Right ventricle myocardium inferior (tissue), 1 donor: Measurements from ENCODE around the gene TMEM266. TPM values are rescaled to one million over a fixed set of nuclear protein-coding genes. Genes with fewer than 3 reads are reported as not detected.

ENCODE experiments used
- ATAC-seq: fragments of 200-7000 bp; cut with Tn5 transposase; one replicate; pipeline ENCODE4 v1.9.1; 2020; ENCODE audit warnings: mild to moderate bottlenecking, moderate library complexity
- DNase-seq: peaks from one replicate; pipeline ENCODE4 v3.0.0; 2021; ENCODE audit errors: missing footprints
- intact Hi-C: fragments of 100-400 bp; cut with DNase I; formaldehyde crosslinking; loops from one replicate; pipeline ENCODE4 v1.11.0; 2022
- total RNA-seq: library from RNA; stranded (reverse); fragmentation: NEBNext Ultra II Directional; extraction: Animal tissue kit (Norgen Biotek cat#: 25700); gene quantifications from one replicate; pipeline ENCODE4 v1.2.1, GENCODE V29; 2021
- donor health status: DM: no; HTN: yes; CAD: no; lungs with severe emphysema.

The TMEM266 gene
- total RNA-seq, 1 donor from 2014 or later = not detected

- intact Hi-C loops = no loop called here
Measured at GRCh38 chr15:76208084-76208785, 148.4 kb downstream of the TMEM266 start.

GRCh38 chr15:76208786-76209424 is 149.1 kb downstream of the TMEM266 start:
- ATAC-seq (no peak), DNase-seq (no peak)
- intact Hi-C loops = no loop called here

More at GRCh38 chr15:76208084-76208785, 148.4 kb downstream of the TMEM266 start:
- ATAC-seq = no peak
- no peak for DNase-seq

GRCh38 chr15:76209523-76209922 is 149.7 kb downstream of the TMEM266 start:
- DNase-seq (no peak), ATAC-seq (no peak)
- intact Hi-C loops = no loop called here

- intact Hi-C loops = no loop called here
- no peak for ATAC-seq
- DNase-seq = no peak
Measured at GRCh38 chr15:76209942-76210341, 150.2 kb downstream of the TMEM266 start.

DNA sequence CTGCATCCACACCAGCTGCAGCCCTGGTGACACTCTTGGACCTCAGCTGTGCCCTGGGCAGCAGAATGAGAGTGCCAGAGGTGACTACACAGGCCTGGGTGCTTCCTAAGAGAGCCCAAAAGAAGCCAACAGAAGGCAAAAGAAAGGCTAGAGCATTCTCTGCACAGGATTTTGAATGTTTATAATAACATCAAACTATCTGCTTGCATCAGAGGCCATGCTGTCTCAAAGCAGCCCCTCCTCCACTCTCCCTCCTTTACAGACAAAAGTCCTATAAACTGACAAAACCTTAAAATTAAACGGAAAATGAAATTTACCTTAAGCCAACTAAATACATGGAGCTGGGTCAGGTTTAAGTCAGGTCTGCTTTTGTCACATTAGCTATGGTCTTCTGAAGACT is 155.8 kb downstream of the TMEM266 start:
- intact Hi-C loops = no loop called here
- no peak for ATAC-seq
- DNase-seq = no peak

DNA sequence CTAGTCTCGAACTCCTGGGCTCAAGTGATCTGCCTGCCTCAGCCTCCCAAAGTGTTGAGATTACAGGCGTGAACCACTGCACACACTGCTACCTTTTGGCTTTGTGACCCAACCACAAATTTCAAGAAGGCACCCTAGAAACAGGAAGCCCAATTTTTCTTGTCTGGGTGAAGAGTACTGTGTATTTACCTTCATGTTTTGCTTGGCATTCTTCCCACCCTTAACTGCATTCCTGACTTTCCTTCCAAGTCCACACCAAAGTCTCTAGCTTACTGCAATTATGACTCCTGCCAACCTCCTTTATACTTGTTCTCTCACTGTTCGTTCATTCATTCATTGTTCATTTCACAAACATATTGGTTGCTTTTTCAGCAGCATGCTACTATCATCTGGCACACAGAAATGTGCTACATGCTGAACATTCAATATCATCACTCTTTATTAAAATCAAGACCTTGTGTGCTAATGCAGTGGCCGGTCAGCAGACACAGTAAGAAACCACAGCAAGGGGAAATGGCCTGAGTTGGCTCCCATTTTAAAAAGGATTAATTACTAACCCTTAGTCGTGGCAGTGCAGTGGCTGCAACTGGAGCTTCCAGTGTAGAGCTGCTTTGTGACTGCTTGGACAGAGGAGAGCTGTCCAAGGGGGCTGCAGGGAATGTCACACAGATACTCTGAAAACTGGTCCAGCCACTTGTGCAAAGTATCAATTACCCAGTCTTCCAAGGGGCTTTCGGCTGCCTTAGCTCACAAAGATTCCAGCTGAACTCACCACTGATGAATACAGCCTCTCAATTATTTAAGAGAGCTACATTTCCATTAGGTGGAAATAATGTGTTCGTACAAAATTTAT is 157.5 kb downstream of the TMEM266 start:
- no peak for DNase-seq
- ATAC-seq = no peak
- intact Hi-C loops = no loop called here

DNA sequence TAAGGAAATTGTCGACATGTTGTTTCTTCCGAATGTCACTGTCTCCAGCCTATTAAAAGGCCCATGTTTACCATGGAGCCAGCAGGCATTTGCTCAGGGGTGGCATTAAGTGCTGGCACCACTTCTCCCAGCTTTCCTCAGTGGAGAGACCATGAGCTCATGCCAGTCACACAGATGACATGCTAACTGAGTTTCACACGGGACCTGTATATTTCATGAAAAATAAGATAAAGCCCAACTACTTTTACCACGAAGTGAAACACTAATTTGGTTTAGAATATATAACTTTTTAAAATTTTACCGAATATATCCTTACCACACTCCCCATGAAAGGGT is 158.1 kb downstream of the TMEM266 start:
- intact Hi-C loops = no loop called here
- ATAC-seq = no peak

GRCh38 chr15:76221085-76221767 is 161.4 kb downstream of the TMEM266 start:
- ATAC-seq (no peak), DNase-seq (no peak)
- intact Hi-C loops = no loop called here

More for the DNA sequence above, 158.1 kb downstream of the TMEM266 start:
- DNase-seq = no peak

- ATAC-seq (no peak), DNase-seq (no peak)
- intact Hi-C loops = no loop called here
Measured at GRCh38 chr15:76222159-76222558, 162.4 kb downstream of the TMEM266 start.

DNA sequence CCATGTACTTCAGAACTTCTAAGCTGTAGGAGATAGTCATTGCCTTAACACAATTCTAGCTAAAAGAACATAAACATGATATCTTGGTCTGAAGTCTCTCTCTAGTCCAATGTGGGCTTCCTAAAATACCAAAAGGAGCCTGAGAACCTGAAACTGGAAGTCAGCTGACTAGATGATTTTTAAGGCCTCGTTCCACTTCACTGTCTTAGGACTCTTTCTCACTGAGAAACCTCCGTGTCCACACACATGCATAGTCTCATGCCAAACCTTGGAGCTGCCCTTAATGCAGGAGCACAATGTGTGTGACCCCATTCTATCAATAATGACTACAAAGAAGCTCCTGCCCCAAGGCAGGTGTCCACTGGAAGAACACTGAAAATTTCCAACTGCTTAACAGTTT is 163.7 kb downstream of the TMEM266 start:
- intact Hi-C loops = no loop called here
- DNase-seq (no peak), ATAC-seq (no peak)

DNA sequence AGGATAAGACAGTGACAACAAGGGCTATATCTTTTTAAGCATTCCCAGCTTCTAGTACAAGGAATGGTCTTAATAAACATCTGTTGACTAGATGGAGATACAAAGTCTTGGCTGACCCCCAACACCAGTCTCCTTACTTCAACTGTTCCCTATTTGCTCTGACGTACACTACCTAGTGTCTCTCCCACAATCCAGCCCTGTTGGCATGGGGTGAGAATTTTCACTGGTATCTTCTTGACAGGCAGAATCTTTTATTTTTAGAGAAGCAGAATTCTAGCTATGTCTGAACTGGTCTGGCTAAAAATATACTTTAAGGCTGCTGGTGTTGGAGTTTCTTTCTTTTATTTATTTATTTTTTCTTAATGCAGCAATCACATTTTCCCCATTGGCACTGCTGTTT is 169.5 kb downstream of the TMEM266 start:
- DNase-seq = no peak
- intact Hi-C loops = no loop called here
- peak; percentile 90 for ATAC-seq

DNA sequence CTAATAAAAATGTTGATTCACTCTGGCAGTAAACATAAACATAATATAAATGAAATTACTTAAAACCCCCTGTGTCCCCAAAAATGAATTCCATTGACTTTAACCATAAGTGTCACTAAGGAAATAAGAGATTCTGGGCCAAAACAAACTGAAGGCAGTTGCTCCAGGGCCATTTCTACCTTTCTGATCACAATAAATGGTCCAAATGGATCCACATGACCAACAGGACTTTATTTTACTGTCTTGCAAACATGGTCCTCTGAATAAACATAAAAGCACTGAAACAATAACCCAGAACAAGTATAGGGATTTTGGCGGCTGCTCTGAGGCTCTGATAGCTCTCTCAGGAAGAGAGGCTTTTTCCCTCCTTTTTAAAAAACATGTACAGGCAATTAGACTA is 174.1 kb downstream of the TMEM266 start:
- intact Hi-C loops = loop anchor here (2.0 kb wide), 1 partner anchor 95 kb away; no protein-coding TSS in a partner anchor

DNA sequence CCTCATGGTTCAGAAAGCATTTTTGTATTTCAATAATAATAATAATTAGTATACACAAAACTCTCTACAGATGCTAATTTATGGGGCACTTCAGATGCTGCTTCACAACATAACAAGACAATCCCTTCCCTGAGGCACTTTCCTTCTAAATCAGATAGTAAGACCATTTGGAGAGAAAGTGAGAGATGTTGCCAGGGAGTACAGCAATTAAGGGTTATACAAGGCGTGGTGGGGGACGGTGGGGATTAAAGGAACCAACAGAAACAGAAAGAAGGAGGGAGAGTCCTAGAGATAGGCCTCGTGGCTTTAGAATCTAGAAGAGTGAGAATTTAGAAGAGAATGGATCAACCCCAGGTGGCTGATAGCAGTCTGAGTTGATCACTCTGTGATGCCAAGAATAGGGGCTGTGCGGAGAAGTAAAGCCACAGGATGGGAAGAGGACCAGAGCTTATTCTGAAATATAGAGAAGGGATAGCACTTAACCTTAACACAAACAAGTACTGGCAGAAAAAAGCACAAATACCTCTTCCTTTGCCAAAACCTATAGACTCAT is 174.6 kb downstream of the TMEM266 start:
- ATAC-seq (no peak), DNase-seq (no peak)
- intact Hi-C loops = loop anchor here (2.0 kb wide), 1 partner anchor 94 kb away; no protein-coding TSS in a partner anchor

More for the DNA sequence above, 174.1 kb downstream of the TMEM266 start:
- ATAC-seq (no peak), DNase-seq (no peak)

DNA sequence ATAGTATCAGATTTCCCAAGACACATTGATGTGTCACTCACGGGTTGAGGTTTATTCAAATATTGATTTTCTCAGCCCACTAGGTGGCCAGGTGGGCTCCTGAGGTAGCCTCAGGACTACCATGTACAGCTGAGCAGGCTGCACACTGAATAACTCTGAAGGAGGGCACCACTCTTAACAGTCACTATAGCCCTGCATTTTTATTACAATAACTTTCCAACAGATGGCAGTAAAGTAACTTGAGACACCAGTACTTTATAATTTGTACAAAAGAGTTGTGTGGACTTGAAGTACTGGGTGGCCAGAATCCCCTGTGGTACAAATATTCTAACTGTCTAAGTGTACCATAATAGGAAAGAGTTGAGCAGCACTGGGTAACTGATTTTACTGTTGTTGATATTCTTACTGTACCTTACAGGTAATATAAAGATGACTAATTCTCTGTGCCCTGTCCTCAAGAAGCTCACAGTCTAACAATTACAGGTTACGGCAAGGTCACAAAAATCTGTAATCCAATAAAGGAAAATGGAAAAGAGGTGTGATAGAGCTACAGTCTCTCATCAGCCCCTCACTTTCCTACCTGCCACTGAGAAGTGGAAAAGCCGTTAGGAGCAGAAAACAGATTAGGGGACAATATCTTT is 175.5 kb downstream of the TMEM266 start:
- DNase-seq = no peak
- peak; percentile 71 for ATAC-seq
- intact Hi-C loops = loop anchor here (2.0 kb wide), 1 partner anchor 93 kb away; no protein-coding TSS in a partner anchor

GRCh38 chr15:76236350-76236749 is 176.6 kb downstream of the TMEM266 start:
- no peak for ATAC-seq
- no peak for DNase-seq
- intact Hi-C loops = no loop called here

DNA sequence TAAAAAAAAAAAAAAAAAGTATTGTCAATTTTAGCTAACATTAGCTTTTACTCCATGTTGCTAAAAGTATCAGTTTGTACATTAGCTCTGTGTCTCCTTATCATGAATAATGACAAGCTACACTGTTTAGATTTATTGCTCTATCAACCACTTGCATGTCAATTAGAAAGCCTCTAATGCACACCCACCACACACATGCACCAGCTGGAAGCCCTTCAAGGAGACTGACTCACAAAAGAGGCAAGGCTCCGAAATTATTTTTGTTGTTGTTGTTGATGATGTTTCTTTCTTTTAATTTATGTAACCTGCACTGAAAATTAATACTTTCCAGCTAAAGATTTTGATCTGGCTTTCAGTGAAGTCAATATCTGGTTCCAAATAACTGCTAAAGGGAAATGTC is 180.0 kb downstream of the TMEM266 start:
- DNase-seq (no peak), ATAC-seq (no peak)
- intact Hi-C loops = no loop called here

GRCh38 chr15:76245072-76245610 is 185.4 kb downstream of the TMEM266 start:
- no peak for ATAC-seq

DNA sequence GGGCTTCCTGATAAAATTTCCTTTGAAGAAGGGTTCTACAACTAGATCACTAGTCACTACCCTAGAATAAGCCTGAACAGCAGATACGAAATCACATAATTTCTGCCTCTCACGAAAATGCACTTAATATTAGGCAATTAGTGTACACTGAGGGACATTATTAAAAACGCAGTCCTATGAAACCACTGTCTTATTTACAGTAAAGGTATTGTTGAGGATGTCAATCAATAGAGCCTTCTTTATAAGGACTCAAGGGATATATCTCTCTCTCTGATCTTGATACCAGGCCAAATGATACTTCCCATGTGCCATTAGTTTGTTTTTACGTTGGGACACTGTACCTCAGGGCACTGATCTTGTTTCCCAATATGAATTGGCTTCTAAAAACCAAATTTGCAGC is 191.9 kb downstream of the TMEM266 start:
- intact Hi-C loops = no loop called here
- DNase-seq = no peak
- no peak for ATAC-seq

More at GRCh38 chr15:76245072-76245610, 185.4 kb downstream of the TMEM266 start:
- intact Hi-C loops = no loop called here
- no peak for DNase-seq
